Activated CD4-positive, alpha-beta memory T cell treated with anti-CD3 and anti-CD28 coated beads for 36 hours (primary cell): ENCODE results near the gene GAS2L3. TPM values are rescaled to one million over a fixed set of nuclear protein-coding genes. Genes with fewer than 3 reads are reported as not detected.

ENCODE experiments used
- CTCF ChIA-PET: fragments of 350-600 bp; sonication (Branson Sonifier 250); formaldehyde crosslinking; loops from one replicate; lab custom pipeline; 2021; ENCODE audit warnings: antibody characterized with exemption, inconsistent platforms; lab: Charles Lee
- POLR2A ChIA-PET: fragments of 350-600 bp; sonication (Branson Sonifier 250); formaldehyde crosslinking; loops from one replicate; lab custom pipeline; 2021; ENCODE audit warnings: antibody characterized with exemption; lab: Charles Lee
- DNase-seq: peaks from one replicate; pipeline ENCODE4 v3.0.0-alpha.2; 2020
- H3K27ac Mint-ChIP-seq: one replicate; pipeline ENCODE4 v1.8.0; 2021; ENCODE audit warnings: mixed read lengths
- H3K27me3 Mint-ChIP-seq: one replicate; pipeline ENCODE4 v1.8.0; 2021; ENCODE audit warnings: mixed read lengths
- H3K36me3 Mint-ChIP-seq: one replicate; pipeline ENCODE4 v1.8.0; 2021; ENCODE audit warnings: mixed read lengths
- H3K4me1 Mint-ChIP-seq: one replicate; pipeline ENCODE4 v1.8.0; 2021; ENCODE audit warnings: low read depth, mixed read lengths
- H3K4me3 Mint-ChIP-seq: one replicate; pipeline ENCODE4 v1.8.0; 2021; ENCODE audit warnings: mild to moderate bottlenecking, mixed read lengths
- H3K9me3 Mint-ChIP-seq: one replicate; pipeline ENCODE4 v1.8.0; 2021; ENCODE audit warnings: mixed read lengths
- intact Hi-C: fragments of 100-400 bp; cut with micrococcal nuclease; formaldehyde crosslinking; loops from one replicate; pipeline ENCODE4 v1.15.1; 2023
- total RNA-seq, 2 experiments: library from RNA; stranded (reverse); gene quantifications; one replicate each; pipeline ENCODE4 v1.2.3, GENCODE V29; 2021

The GAS2L3 gene
- total RNA-seq, 2 experiments from 2014 or later = 3.4 to 3.6 TPM

GRCh38 chr12:100643246-100643645 lies 69.8 kb downstream of the GAS2L3 start:
- ChIA-PET CTCF (no interaction called here), POLR2A (no interaction called here)
- peaks cover 3% of the 10 kb centered on the region for H3K27me3 Mint-ChIP-seq
- no peak overlapping the region for H3K27ac Mint-ChIP-seq
- no peak for DNase-seq
- no peaks in the 10 kb centered on the region for H3K4me1 Mint-ChIP-seq
- H3K36me3 Mint-ChIP-seq = no peaks in the 10 kb centered on the region
- H3K4me3 Mint-ChIP-seq = no peak overlapping the region
- H3K9me3 Mint-ChIP-seq = peaks cover 5% of the 10 kb centered on the region
- intact Hi-C loops = no loop called here

GRCh38 chr12:100646896-100647295 lies 73.4 kb downstream of the GAS2L3 start:
- no peaks in the 10 kb centered on the region for H3K36me3 Mint-ChIP-seq
- H3K27me3 Mint-ChIP-seq = peaks cover 3% of the 10 kb centered on the region
- ChIA-PET CTCF (no interaction called here), POLR2A (no interaction called here)
- peaks cover 3% of the 10 kb centered on the region for H3K9me3 Mint-ChIP-seq
- DNase-seq = no peak
- no peak overlapping the region for H3K4me3 Mint-ChIP-seq
- H3K4me1 Mint-ChIP-seq = no peaks in the 10 kb centered on the region
- no peak overlapping the region for H3K27ac Mint-ChIP-seq
- intact Hi-C loops = no loop called here

- Mint-ChIP-seq H3K27me3 (peaks cover 5% of the 10 kb centered on the region), H3K4me3 (no peak overlapping the region), H3K4me1 (no peaks in the 10 kb centered on the region), H3K27ac (no peak overlapping the region), H3K36me3 (no peaks in the 10 kb centered on the region), H3K9me3 (no peaks in the 10 kb centered on the region)
- ChIA-PET CTCF (no interaction called here), POLR2A (interaction anchor here (0.5 kb wide), 1 partner anchor 133 kb away, joined by 4 read pairs; no protein-coding TSS in a partner anchor)
- DNase-seq = no peak
- intact Hi-C loops = no loop called here
Measured at GRCh38 chr12:100651108-100651507, 77.6 kb downstream of the GAS2L3 start.

GRCh38 chr12:100651694-100652093 lies 78.2 kb downstream of the GAS2L3 start:
- Mint-ChIP-seq H3K4me1 (no peaks in the 10 kb centered on the region), H3K36me3 (no peaks in the 10 kb centered on the region)

GRCh38 chr12:100652488-100652887 lies 79.0 kb downstream of the GAS2L3 start:
- CTCF ChIA-PET = interaction anchor here (1.2 kb wide), 1 partner anchor 20 kb away, joined by 3 read pairs; no protein-coding TSS in a partner anchor
- intact Hi-C loops = no loop called here
- Mint-ChIP-seq H3K27ac (no peak overlapping the region), H3K9me3 (peaks cover 2% of the 10 kb centered on the region), H3K4me3 (no peak overlapping the region), H3K27me3 (peaks cover 5% of the 10 kb centered on the region), H3K4me1 (no peaks in the 10 kb centered on the region), H3K36me3 (no peaks in the 10 kb centered on the region)
- DNase-seq = no peak
- POLR2A ChIA-PET = no interaction called here

More at GRCh38 chr12:100651694-100652093, 78.2 kb downstream of the GAS2L3 start:
- POLR2A ChIA-PET = interaction anchor here (0.5 kb wide), 1 partner anchor 133 kb away, joined by 4 read pairs; no protein-coding TSS in a partner anchor
- no peak overlapping the region for H3K27ac Mint-ChIP-seq
- no peak for DNase-seq
- CTCF ChIA-PET = interaction anchor here (1.2 kb wide), 1 partner anchor 21 kb away, joined by 3 read pairs; no protein-coding TSS in a partner anchor
- no peaks in the 10 kb centered on the region for H3K9me3 Mint-ChIP-seq
- H3K4me3 Mint-ChIP-seq = no peak overlapping the region
- intact Hi-C loops = no loop called here
- peaks cover 5% of the 10 kb centered on the region for H3K27me3 Mint-ChIP-seq

- Mint-ChIP-seq H3K4me1 (no peaks in the 10 kb centered on the region), H3K27me3 (peaks cover 10% of the 10 kb centered on the region), H3K27ac (no peak overlapping the region), H3K4me3 (no peak overlapping the region), H3K36me3 (no peaks in the 10 kb centered on the region), H3K9me3 (peaks cover 5% of the 10 kb centered on the region)
- ChIA-PET CTCF (interaction anchor here (1.4 kb wide), 1 partner anchor 16 kb away, joined by 4 read pairs; no protein-coding TSS in a partner anchor), POLR2A (no interaction called here)
- intact Hi-C loops = no loop called here
- no peak for DNase-seq
Measured at GRCh38 chr12:100656141-100656540, 82.7 kb downstream of the GAS2L3 start.

GRCh38 chr12:100656856-100657255 lies 83.4 kb downstream of the GAS2L3 start:
- Mint-ChIP-seq H3K4me3 (no peak overlapping the region), H3K4me1 (no peaks in the 10 kb centered on the region), H3K27ac (no peak overlapping the region), H3K36me3 (no peaks in the 10 kb centered on the region), H3K9me3 (peaks cover 5% of the 10 kb centered on the region), H3K27me3 (peaks cover 10% of the 10 kb centered on the region)
- ChIA-PET POLR2A (no interaction called here), CTCF (interaction anchor here (1.4 kb wide), 1 partner anchor 15 kb away, joined by 4 read pairs; no protein-coding TSS in a partner anchor)
- DNase-seq = no peak
- intact Hi-C loops = no loop called here

- Mint-ChIP-seq H3K27me3 (peaks cover 6% of the 10 kb centered on the region), H3K27ac (no peak overlapping the region), H3K4me3 (no peak overlapping the region), H3K36me3 (no peaks in the 10 kb centered on the region), H3K4me1 (no peaks in the 10 kb centered on the region), H3K9me3 (peaks cover 5% of the 10 kb centered on the region)
- POLR2A ChIA-PET = no interaction called here
- intact Hi-C loops = no loop called here
- DNase-seq = no peak
- CTCF ChIA-PET = interaction anchor here (1.2 kb wide), 1 partner anchor 10 kb away, joined by 3 read pairs; no protein-coding TSS in a partner anchor
Measured at GRCh38 chr12:100661300-100661951, 87.9 kb downstream of the GAS2L3 start.

- Mint-ChIP-seq H3K9me3 (no peaks in the 10 kb centered on the region), H3K36me3 (no peaks in the 10 kb centered on the region), H3K27ac (no peak overlapping the region), H3K4me3 (no peak overlapping the region), H3K27me3 (peaks cover 2% of the 10 kb centered on the region), H3K4me1 (no peaks in the 10 kb centered on the region)
- ChIA-PET CTCF (no interaction called here), POLR2A (no interaction called here)
- intact Hi-C loops = no loop called here
- DNase-seq = no peak
Measured at GRCh38 chr12:100666588-100666987, 93.1 kb downstream of the GAS2L3 start.

- intact Hi-C loops = loop anchor here (2.0 kb wide), 1 partner anchor 72 kb away; no protein-coding TSS in a partner anchor
- Mint-ChIP-seq H3K9me3 (no peaks in the 10 kb centered on the region), H3K36me3 (no peaks in the 10 kb centered on the region), H3K27ac (no peak overlapping the region), H3K27me3 (peaks cover 5% of the 10 kb centered on the region), H3K4me3 (no peak overlapping the region), H3K4me1 (no peaks in the 10 kb centered on the region)
- ChIA-PET CTCF (no interaction called here), POLR2A (no interaction called here)
- DNase-seq = peak; percentile 67
Measured at GRCh38 chr12:100668945-100669536, 95.6 kb downstream of the GAS2L3 start.

- Mint-ChIP-seq H3K9me3 (no peaks in the 10 kb centered on the region), H3K4me1 (no peaks in the 10 kb centered on the region), H3K27ac (no peak overlapping the region), H3K4me3 (no peak overlapping the region), H3K36me3 (no peaks in the 10 kb centered on the region), H3K27me3 (peaks cover 7% of the 10 kb centered on the region)
- DNase-seq = no peak
- CTCF ChIA-PET = interaction anchor here (0.7 kb wide), 1 partner anchor 20 kb away, joined by 3 read pairs; no protein-coding TSS in a partner anchor
- POLR2A ChIA-PET = no interaction called here
- intact Hi-C loops = loop anchor here (2.0 kb wide), 1 partner anchor 71 kb away; no protein-coding TSS in a partner anchor
Measured at GRCh38 chr12:100669922-100670321, 96.4 kb downstream of the GAS2L3 start.

GRCh38 chr12:100671396-100672074 lies 98.1 kb downstream of the GAS2L3 start:
- no peak overlapping the region for H3K4me3 Mint-ChIP-seq
- no peak for DNase-seq
- CTCF ChIA-PET = interaction anchor here (0.7 to 2.8 kb wide), 8 partner anchors 9 to 437 kb away, joined by 3 to 18 read pairs (median 4); no protein-coding TSS in a partner anchor
- no peaks in the 10 kb centered on the region for H3K4me1 Mint-ChIP-seq
- POLR2A ChIA-PET = no interaction called here
- no peaks in the 10 kb centered on the region for H3K36me3 Mint-ChIP-seq
- no peaks in the 10 kb centered on the region for H3K9me3 Mint-ChIP-seq
- no peak overlapping the region for H3K27ac Mint-ChIP-seq
- intact Hi-C loops = loop anchor here (2.0 kb wide), 1 partner anchor 437 kb away; no protein-coding TSS in a partner anchor
- peaks cover 7% of the 10 kb centered on the region for H3K27me3 Mint-ChIP-seq
